ENCODE measurements around the gene PPIG. TPM values are rescaled to one million over a fixed set of nuclear protein-coding genes. Genes with fewer than 3 reads are reported as not detected.
"Not testable (repeated sequence)": the region's sequence is repeated elsewhere in the genome, so short reads cannot be mapped to it uniquely, and the experiment has no call there.

The PPIG gene
- total RNA-seq, 1 experiment from 2014 or later, result 60.3 TPM

DNA sequence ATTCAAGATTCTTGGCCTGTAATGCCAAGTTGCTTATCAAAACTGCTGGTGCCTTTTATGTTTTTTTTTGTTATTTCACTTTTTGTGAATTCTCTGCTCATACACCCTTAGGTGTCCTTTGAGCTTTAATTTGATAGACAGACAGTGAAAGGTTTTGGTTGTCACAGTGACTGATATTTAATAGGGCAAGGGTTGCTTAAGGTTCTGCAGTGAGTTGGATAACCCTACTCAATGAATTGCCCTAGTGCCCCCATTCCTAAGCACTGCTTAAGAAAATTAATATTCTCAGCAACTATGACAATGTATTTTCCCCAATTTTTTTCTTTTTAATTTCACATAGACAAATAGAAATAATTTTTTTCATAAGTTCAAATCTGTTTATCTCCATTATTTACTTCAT is 15.4 kb downstream of the PPIG start:
- Mint-ChIP-seq H3K4me1 (ENCODE audit: low read depth, unreplicated experiment) (no peaks in the 10 kb centered on the region), H3K36me3 (ENCODE audit: insufficient read depth, unreplicated experiment) (peaks cover 37% of the 10 kb centered on the region), H3K27ac (ENCODE audit: unreplicated experiment) (no peak overlapping the region), H3K27me3 (ENCODE audit: insufficient read depth, unreplicated experiment) (no peaks in the 10 kb centered on the region), H3K9me3 (ENCODE audit: unreplicated experiment) (no peaks in the 10 kb centered on the region), H3K4me3 (ENCODE audit: unreplicated experiment) (no peak overlapping the region)
- no peaks in the 10 kb centered on the region for H3K27me3 ChIP-seq (replicated peaks; ENCODE audit: control insufficient read depth, insufficient read depth, low read length)
- no peak overlapping the region for H3K4me3 ChIP-seq (ENCODE audit: low read depth, low read length)
- H3K36me3 ChIP-seq (ENCODE audit: control insufficient read depth, insufficient read depth, low read length), result no peaks in the 10 kb centered on the region
- H3K9me3 ChIP-seq, result no peaks in the 10 kb centered on the region
- TF ChIP-seq, protein P1, sequence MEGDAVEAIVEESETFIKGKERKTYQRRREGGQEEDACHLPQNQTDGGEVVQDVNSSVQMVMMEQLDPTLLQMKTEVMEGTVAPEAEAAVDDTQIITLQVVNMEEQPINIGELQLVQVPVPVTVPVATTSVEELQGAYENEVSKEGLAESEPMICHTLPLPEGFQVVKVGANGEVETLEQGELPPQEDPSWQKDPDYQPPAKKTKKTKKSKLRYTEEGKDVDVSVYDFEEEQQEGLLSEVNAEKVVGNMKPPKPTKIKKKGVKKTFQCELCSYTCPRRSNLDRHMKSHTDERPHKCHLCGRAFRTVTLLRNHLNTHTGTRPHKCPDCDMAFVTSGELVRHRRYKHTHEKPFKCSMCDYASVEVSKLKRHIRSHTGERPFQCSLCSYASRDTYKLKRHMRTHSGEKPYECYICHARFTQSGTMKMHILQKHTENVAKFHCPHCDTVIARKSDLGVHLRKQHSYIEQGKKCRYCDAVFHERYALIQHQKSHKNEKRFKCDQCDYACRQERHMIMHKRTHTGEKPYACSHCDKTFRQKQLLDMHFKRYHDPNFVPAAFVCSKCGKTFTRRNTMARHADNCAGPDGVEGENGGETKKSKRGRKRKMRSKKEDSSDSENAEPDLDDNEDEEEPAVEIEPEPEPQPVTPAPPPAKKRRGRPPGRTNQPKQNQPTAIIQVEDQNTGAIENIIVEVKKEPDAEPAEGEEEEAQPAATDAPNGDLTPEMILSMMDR (IDR thresholded peaks at IDR 0.05; ENCODE audit: insufficient read depth in 1 of 2, low read depth in 1 of 2, low read length in 1 of 2, severe bottlenecking in 1 of 2, unreplicated experiment in 1 of 2), result no peak
- CTCF ChIA-PET, result no interaction called here
- BruUV-seq (replicated peaks), result no TSS peak
- no peaks in the 10 kb centered on the region for H3K4me1 ChIP-seq
- POLR2A ChIA-PET, result no interaction called here
- intact Hi-C loops (cut with micrococcal nuclease; ENCODE audit: unreplicated experiment), result no loop called here
- DNase-seq, result no peak

DNA sequence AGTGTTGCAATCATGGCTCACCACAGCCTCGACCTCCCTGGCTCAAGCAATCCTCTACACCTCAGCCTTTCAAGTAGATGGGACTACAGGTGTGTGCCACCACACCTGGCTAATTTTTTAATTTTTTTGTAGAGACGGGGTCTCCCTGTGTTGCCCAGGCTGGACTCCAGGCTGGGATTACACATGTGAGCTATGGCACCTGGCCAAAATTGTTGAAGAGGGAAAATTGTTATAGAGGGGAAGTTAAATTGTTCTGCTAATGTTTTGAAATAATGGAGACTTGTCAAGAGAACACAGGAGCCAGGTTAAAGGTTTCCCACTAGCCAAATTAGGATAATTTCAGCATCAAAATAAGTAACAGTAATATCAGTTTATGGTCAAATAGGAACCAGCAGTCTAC is 25.1 kb downstream of the PPIG start:
- H3K9me3 ChIP-seq, result no peaks in the 10 kb centered on the region
- H3K4me1 Mint-ChIP-seq (ENCODE audit: low read depth, unreplicated experiment), result no peaks in the 10 kb centered on the region
- no peaks in the 10 kb centered on the region for H3K27me3 Mint-ChIP-seq (ENCODE audit: insufficient read depth, unreplicated experiment)
- H3K4me3 Mint-ChIP-seq (ENCODE audit: unreplicated experiment), result no peak overlapping the region
- ChIA-PET POLR2A (no interaction called here), CTCF (no interaction called here)
- 0 out of 2 replicates have a peak, but pooled peaks cover 1% of the 10 kb centered on the region for H3K36me3 ChIP-seq (ENCODE audit: control insufficient read depth, insufficient read depth, low read length)
- DNase-seq, result no peak
- H3K27me3 ChIP-seq (replicated peaks; ENCODE audit: control insufficient read depth, insufficient read depth, low read length), result no peaks in the 10 kb centered on the region
- no peak overlapping the region for H3K27ac Mint-ChIP-seq (ENCODE audit: unreplicated experiment)
- intact Hi-C loops (cut with micrococcal nuclease; ENCODE audit: unreplicated experiment), result no loop called here
- no peaks in the 10 kb centered on the region for H3K4me1 ChIP-seq
- no peak overlapping the region for H3K4me3 ChIP-seq (ENCODE audit: low read depth, low read length)
- H3K9me3 Mint-ChIP-seq (ENCODE audit: unreplicated experiment), result no peaks in the 10 kb centered on the region
- H3K36me3 Mint-ChIP-seq (ENCODE audit: insufficient read depth, unreplicated experiment), result peaks cover 94% of the 10 kb centered on the region
- BruUV-seq (replicated peaks), result no TSS peak
- TF ChIP-seq, protein P1 (IDR thresholded peaks at IDR 0.05; ENCODE audit: insufficient read depth in 1 of 2, low read depth in 1 of 2, low read length in 1 of 2, severe bottlenecking in 1 of 2, unreplicated experiment in 1 of 2), result no peak

GRCh38 chr2:169613876-169614275 is 29.7 kb downstream of the PPIG start:
- no peaks in the 10 kb centered on the region for H3K4me1 Mint-ChIP-seq (ENCODE audit: low read depth, unreplicated experiment)
- peaks cover 20% of the 10 kb centered on the region for H3K9me3 Mint-ChIP-seq (ENCODE audit: unreplicated experiment)
- CTCF ChIA-PET, result no interaction called here
- no peak overlapping the region for H3K27ac Mint-ChIP-seq (ENCODE audit: unreplicated experiment)
- intact Hi-C loops (cut with micrococcal nuclease; ENCODE audit: unreplicated experiment), result no loop called here
- POLR2A ChIA-PET, result no interaction called here
- H3K36me3 ChIP-seq (ENCODE audit: control insufficient read depth, insufficient read depth, low read length), result peaks cover 3% of the 10 kb centered on the region
- peaks cover 98% of the 10 kb centered on the region for H3K36me3 Mint-ChIP-seq (ENCODE audit: insufficient read depth, unreplicated experiment)
- H3K27me3 Mint-ChIP-seq (ENCODE audit: insufficient read depth, unreplicated experiment), result no peaks in the 10 kb centered on the region
- DNase-seq, result no peak
- no peaks in the 10 kb centered on the region for H3K27me3 ChIP-seq (replicated peaks; ENCODE audit: control insufficient read depth, insufficient read depth, low read length)
- H3K4me3 Mint-ChIP-seq (ENCODE audit: unreplicated experiment), result no peak overlapping the region
- no peaks in the 10 kb centered on the region for H3K9me3 ChIP-seq
- TF ChIP-seq, protein P1 (IDR thresholded peaks at IDR 0.05; ENCODE audit: insufficient read depth in 1 of 2, low read depth in 1 of 2, low read length in 1 of 2, severe bottlenecking in 1 of 2, unreplicated experiment in 1 of 2), result no peak
- no peaks in the 10 kb centered on the region for H3K4me1 ChIP-seq
- BruUV-seq (replicated peaks), result no TSS peak
- H3K4me3 ChIP-seq (ENCODE audit: low read depth, low read length), result no peak overlapping the region

DNA sequence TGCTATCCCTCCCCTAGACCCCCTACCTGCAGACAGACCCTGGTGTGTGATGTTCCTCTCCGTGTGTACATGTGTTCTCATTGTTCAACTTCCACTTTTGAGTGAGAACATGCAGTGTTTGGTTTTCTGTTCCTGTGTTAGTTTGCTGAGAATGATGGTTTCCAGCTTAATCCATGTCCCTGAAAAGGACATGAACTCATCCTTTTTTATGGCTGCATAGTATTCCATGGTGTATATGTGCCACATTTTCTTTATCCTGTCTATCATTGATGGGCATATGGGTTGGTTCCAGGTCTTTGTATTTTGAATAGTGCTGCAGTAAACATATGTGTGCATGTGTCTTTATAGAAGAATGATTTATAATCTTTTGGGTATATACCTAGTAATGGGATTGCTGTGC is 31.8 kb downstream of the PPIG start:
- DNase-seq; H3K4me3 ChIP-seq (ENCODE audit: low read depth, low read length); CTCF ChIA-PET; H3K27me3 Mint-ChIP-seq (ENCODE audit: insufficient read depth, unreplicated experiment); intact Hi-C loops (cut with micrococcal nuclease; ENCODE audit: unreplicated experiment); H3K9me3 ChIP-seq; H3K4me1 Mint-ChIP-seq (ENCODE audit: low read depth, unreplicated experiment); H3K4me3 Mint-ChIP-seq (ENCODE audit: unreplicated experiment); H3K36me3 ChIP-seq (ENCODE audit: control insufficient read depth, insufficient read depth, low read length); POLR2A ChIA-PET; BruUV-seq (replicated peaks); H3K27ac Mint-ChIP-seq (ENCODE audit: unreplicated experiment); H3K4me1 ChIP-seq; H3K27me3 ChIP-seq (replicated peaks; ENCODE audit: control insufficient read depth, insufficient read depth, low read length): not testable (repeated sequence)
- Mint-ChIP-seq H3K36me3 (ENCODE audit: insufficient read depth, unreplicated experiment) (peaks cover 80% of the 10 kb centered on the region), H3K9me3 (ENCODE audit: unreplicated experiment) (peaks cover 20% of the 10 kb centered on the region)

Measured in Caco-2 (cell line).